Gastrocnemius medialis (tissue), 4 donors: ENCODE data around the gene MINDY4. TPM values are rescaled to one million over a fixed set of nuclear protein-coding genes. Genes with fewer than 3 reads are reported as not detected.
A peak's percentile ranks its signal among the peaks of the same experiment; 100 is the strongest.

Source experiments
- ATAC-seq, 2 donors: fragments of 150-250 bp; one replicate each; pipeline ENCODE4 v1.9.1; 2016
- DNase-seq, 2 donors: peaks; one replicate each; pipeline ENCODE4 v3.0.0-alpha.2; 2019
- H3K27ac ChIP-seq, 4 donors: fragments of 200-600 bp; sonication (generic); 1 replicate in 1 of 4; 2 replicates in 3 of 4; pipeline ENCODE4 v1.5.1; 2016 to 2018; ENCODE audit warnings: mild to moderate bottlenecking in 2 of 4, moderate library complexity in 1 of 4
- H3K27me3 ChIP-seq, 3 donors: fragments of 200-600 bp; sonication (generic) in 2 of 3; 1 replicate in 1 of 3; 2 replicates in 2 of 3; pipeline versions ENCODE4 v1.5.1 to v1.6.0; 2016 to 2019; ENCODE audit warnings: mild to moderate bottlenecking in 1 of 3, moderate library complexity in 1 of 3
- H3K36me3 ChIP-seq, 2 donors: fragments of 200-600 bp; sonication (generic) in 1 of 2; one replicate each; pipeline ENCODE4 v1.5.1; 2017 to 2018
- H3K4me1 ChIP-seq, 2 donors: fragments of 200-600 bp; sonication (generic) in 1 of 2; one replicate each; pipeline ENCODE4 v1.5.1; 2016 to 2017; ENCODE audit warnings: mild to moderate bottlenecking in 2 of 2
- H3K4me3 ChIP-seq, 4 donors: fragments of 200-600 bp; sonication (generic) in 3 of 4; 1 replicate in 1 of 4; 2 replicates in 3 of 4; pipeline ENCODE4 v1.5.1; 2016 to 2019; ENCODE audit warnings: mild to moderate bottlenecking in 2 of 4
- H3K9me3 ChIP-seq, 3 donors: fragments of 200-600 bp; sonication (generic) in 2 of 3; 1 replicate in 1 of 3; 2 replicates in 2 of 3; pipeline ENCODE4 v1.5.1; 2016 to 2019
- POLR2A ChIP-seq, 2 donors: fragments of 450-650 bp; IDR thresholded peaks; one replicate each; pipeline ENCODE4 v1.6.1; 2017; ENCODE audit warnings: antibody characterized with exemption in 2 of 2, mild to moderate bottlenecking in 2 of 2, moderate library complexity in 2 of 2
- in situ Hi-C, 4 donors: fragments of 200-750 bp; cut with MboI; loops; one replicate each; pipeline versions ENCODE4 v1.15.0 to v1.8.0; 2017; ENCODE audit warnings: low sequenced_read_pairs in 4 of 4
- intact Hi-C: fragments of 100-400 bp; cut with DNase I; formaldehyde crosslinking; loops from one replicate; pipeline ENCODE4 v1.15.1; 2023; ENCODE audit warnings: low total_unique reads
- total RNA-seq, 4 donors: library from RNA; depleted of rRNA; stranded (reverse); fragments of >200 nt; gene quantifications; one replicate each; pipeline versions ENCODE4 v1.1.0 to v1.2.3, GENCODE V29; 2016
- TF ChIP-seq, protein P1 (sequence below), 5 experiments: fragments of 450-650 bp in 3 of 5; fragments of 200-600 bp in 2 of 5; sonication (generic) in 2 of 5; IDR thresholded peaks in 4 of 5; conservative IDR thresholded peaks in 1 of 5; 1 replicate in 4 of 5; 2 replicates in 1 of 5; pipeline ENCODE4 v1.5.1; 2016 to 2019; ENCODE audit warnings: antibody characterized with exemption in 5 of 5, mild to moderate bottlenecking in 3 of 5, moderate library complexity in 3 of 5

MINDY4 gene
- total RNA-seq, 4 donors from 2014 or later: 1.4 to 4.3 (median 3.0) TPM

DNA sequence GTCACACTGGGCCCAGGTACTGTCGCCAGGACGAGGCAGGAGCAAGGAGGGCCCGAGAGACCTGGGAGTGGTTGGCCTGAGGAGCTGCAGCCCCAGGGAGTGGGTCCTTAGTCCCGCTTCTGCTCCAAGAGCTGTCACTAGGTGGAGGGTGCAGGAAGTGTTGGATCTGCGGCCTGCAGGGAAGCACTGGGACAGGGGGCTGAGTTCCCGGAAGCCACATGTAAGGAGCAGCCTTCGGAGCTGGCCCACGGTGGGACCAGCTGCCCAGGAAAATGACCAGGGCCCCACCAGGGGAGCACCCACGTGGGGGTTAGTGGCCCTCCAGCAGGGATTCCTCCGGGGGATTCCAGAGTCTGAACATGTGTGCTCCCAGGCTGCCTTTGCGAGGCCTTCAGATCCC, 131.2 kb downstream of the MINDY4 start:
- no peaks in the 10 kb centered on the region for H3K9me3 ChIP-seq
- intact Hi-C loops (no loop called here), in situ Hi-C loops (no loop called here)
- peaks cover 1 to 12% of the 10 kb centered on the region in 2 donors for H3K4me1 ChIP-seq
- no peaks in the 10 kb centered on the region for H3K36me3 ChIP-seq
- TF ChIP-seq POLR2A (IDR thresholded peaks at IDR 0.05): no peak
- TF ChIP-seq, protein P1, sequence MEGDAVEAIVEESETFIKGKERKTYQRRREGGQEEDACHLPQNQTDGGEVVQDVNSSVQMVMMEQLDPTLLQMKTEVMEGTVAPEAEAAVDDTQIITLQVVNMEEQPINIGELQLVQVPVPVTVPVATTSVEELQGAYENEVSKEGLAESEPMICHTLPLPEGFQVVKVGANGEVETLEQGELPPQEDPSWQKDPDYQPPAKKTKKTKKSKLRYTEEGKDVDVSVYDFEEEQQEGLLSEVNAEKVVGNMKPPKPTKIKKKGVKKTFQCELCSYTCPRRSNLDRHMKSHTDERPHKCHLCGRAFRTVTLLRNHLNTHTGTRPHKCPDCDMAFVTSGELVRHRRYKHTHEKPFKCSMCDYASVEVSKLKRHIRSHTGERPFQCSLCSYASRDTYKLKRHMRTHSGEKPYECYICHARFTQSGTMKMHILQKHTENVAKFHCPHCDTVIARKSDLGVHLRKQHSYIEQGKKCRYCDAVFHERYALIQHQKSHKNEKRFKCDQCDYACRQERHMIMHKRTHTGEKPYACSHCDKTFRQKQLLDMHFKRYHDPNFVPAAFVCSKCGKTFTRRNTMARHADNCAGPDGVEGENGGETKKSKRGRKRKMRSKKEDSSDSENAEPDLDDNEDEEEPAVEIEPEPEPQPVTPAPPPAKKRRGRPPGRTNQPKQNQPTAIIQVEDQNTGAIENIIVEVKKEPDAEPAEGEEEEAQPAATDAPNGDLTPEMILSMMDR (IDR thresholded peaks at IDR 0.05 in 4 of 5, conservative IDR thresholded peaks at IDR 0.05 in 1 of 5): no peak
- no peak overlapping the region for H3K4me3 ChIP-seq
- no peak overlapping the region for H3K27ac ChIP-seq
- no peak for ATAC-seq
- H3K27me3 ChIP-seq: no peaks in the 10 kb centered on the region
- no peak for DNase-seq

DNA sequence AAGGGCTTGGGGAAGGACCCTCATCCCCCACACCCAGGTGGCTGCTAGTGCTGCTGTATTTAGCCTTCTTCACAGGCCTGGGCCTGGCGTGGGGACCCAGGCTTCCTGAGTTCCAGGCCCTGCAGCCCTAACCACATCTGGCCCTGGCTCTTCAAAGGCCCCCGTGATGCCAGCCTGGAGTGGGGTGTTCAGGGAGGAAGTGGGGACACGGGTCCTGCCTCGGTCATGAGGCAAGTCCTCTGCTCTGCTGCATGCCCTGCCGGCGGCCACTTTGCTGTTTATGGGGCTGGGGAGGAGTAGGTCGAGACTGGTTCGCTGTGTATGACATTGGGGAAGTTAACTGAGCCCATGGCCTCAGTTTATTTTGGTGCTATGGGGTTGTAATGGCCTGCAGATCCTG, 131.9 kb downstream of the MINDY4 start:
- Histone ChIP-seq H3K27ac (no peak overlapping the region), H3K4me1 (peaks cover 0 to 14% of the 10 kb centered on the region in 2 donors), H3K9me3 (no peaks in the 10 kb centered on the region), H3K4me3 (no peak overlapping the region), H3K27me3 (no peaks in the 10 kb centered on the region), H3K36me3 (no peaks in the 10 kb centered on the region)
- DNase-seq (no peak), ATAC-seq (no peak)
- TF ChIP-seq POLR2A (IDR thresholded peaks at IDR 0.05): no peak
- TF ChIP-seq, protein P1 (IDR thresholded peaks at IDR 0.05 in 4 of 5, conservative IDR thresholded peaks at IDR 0.05 in 1 of 5): no peak
- intact Hi-C loops: no loop called here
- in situ Hi-C loops: no loop called here

DNA sequence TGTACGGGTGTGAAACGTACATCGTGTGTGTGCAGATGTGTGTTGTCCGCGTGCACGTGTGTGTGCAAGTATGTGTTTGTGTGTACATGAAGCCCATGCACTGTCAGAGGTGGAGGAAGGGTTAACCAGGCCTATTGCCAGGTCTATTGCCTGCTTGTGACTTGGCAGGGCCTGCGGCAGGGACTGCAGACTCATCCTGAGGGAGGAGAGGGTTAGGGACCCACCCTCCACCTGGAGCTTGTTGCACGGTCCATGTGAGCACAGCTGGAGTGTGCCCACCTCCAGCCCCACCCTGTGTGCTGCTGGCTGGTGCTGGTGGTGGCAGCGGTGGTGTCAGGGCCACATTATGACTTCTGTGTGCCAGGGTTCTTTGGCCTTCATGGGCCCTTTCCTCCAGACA, 133.3 kb downstream of the MINDY4 start:
- intact Hi-C loops (no loop called here), in situ Hi-C loops (no loop called here)
- TF ChIP-seq, protein P1 (IDR thresholded peaks at IDR 0.05 in 4 of 5, conservative IDR thresholded peaks at IDR 0.05 in 1 of 5): no peak
- no peak for TF ChIP-seq POLR2A (IDR thresholded peaks at IDR 0.05)
- Histone ChIP-seq H3K36me3 (no peaks in the 10 kb centered on the region), H3K4me1 (peaks cover 0 to 12% of the 10 kb centered on the region in 2 donors), H3K9me3 (no peaks in the 10 kb centered on the region), H3K27ac (no peak overlapping the region), H3K27me3 (no peaks in the 10 kb centered on the region), H3K4me3 (no peak overlapping the region)
- no peak for ATAC-seq
- no peak for DNase-seq

DNA sequence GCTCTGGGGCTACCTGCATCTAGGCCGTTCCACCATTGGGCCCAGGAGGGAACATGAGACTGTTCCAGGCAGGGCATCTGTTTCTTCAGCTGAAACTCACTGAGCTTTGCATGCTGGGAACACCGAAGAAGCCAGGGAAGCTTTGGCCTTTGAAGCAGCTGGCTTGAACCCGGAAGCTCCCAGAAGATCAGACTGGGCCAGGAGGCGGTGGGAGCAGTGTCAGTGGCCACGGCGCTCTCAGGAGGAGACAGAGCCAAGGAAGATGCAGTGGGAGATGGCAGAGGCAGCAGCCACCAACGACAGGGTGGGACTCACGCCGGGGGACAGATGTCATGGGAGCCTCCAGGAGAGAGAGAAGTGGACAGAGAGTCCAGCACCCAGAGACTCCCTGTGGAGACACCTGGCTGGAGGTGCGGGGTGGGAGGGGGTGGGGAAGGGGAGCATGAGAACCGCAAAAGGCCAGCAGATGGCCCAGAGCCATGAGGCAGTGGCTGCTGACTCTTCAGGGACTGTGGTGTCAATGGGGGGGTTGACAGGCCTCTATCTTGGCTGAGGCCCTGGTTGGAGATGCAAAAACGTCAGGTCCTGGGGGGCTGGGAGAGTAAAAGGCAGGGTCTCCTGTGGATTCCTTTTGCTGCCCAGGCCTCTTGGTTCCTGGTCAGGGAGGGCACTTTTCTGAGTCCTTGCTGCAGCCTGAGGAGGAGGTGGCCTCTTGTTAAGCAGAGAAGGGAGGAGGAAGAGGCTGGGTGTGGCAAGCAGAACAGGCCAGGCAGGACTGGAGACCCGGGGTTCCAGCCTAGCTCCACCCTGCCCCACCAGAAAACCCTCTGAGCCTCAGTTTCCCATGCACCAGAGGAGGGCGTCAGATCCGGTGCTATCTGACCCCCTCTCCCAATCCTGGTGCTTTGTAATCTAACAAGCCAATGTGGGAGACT, 134.1 kb downstream of the MINDY4 start:
- no peak for ATAC-seq
- in situ Hi-C loops (no loop called here), intact Hi-C loops (no loop called here)
- no peaks in the 10 kb centered on the region for H3K36me3 ChIP-seq
- H3K27me3 ChIP-seq: no peaks in the 10 kb centered on the region
- DNase-seq: no peak
- peaks cover 2 to 10% of the 10 kb centered on the region in 2 donors for H3K4me1 ChIP-seq
- TF ChIP-seq POLR2A (IDR thresholded peaks at IDR 0.05): no peak
- no peak overlapping the region for H3K4me3 ChIP-seq
- peak overlapping the region in 1 of 4 donors; percentile 0 for H3K27ac ChIP-seq
- no peaks in the 10 kb centered on the region for H3K9me3 ChIP-seq

DNA sequence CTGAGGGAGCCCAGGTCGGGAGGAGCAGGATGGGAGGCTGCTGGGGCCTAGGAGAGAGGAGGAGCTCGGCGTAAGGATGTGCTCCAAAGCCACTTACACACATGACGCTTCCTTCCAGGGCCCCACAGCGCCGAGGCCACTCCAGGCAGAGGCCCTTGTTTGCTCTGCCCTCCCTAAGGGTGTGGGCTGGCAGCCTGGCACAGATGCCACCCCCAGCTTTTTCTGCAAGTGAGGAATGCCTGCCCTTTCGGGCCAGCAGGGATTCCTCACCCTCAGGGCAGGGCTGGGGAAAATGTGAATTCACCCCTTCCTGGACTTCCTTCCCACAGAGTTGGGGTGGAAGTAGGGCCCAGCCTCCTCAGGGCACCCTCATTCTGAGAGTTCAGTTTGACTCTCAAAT, 134.8 kb downstream of the MINDY4 start:
- peak overlapping the region in 1 of 4 donors; percentile 0 for H3K27ac ChIP-seq
- TF ChIP-seq POLR2A (IDR thresholded peaks at IDR 0.05): no peak
- TF ChIP-seq, protein P1 (IDR thresholded peaks at IDR 0.05 in 4 of 5, conservative IDR thresholded peaks at IDR 0.05 in 1 of 5): no peak
- peaks cover 3 to 11% of the 10 kb centered on the region in 2 donors for H3K4me1 ChIP-seq
- DNase-seq (no peak), ATAC-seq (no peak)
- H3K27me3 ChIP-seq: no peaks in the 10 kb centered on the region
- no peaks in the 10 kb centered on the region for H3K36me3 ChIP-seq
- no peaks in the 10 kb centered on the region for H3K9me3 ChIP-seq
- intact Hi-C loops (no loop called here), in situ Hi-C loops (no loop called here)
- H3K4me3 ChIP-seq: no peak overlapping the region
